Liver (tissue), 2 donors: ENCODE results near the gene SIN3B.

Experiments used
- FOXA1 ChIP-seq: IDR thresholded peaks from 2 replicates; pipeline ENCODE4 v1.6.1; 2016; ENCODE audit warnings: antibody characterized with exemption
- HNF4G ChIP-seq: IDR thresholded peaks from 2 replicates; pipeline ENCODE4 v1.6.1; 2016; ENCODE audit warnings: antibody characterized with exemption
- MAX ChIP-seq: IDR thresholded peaks from 2 replicates; pipeline ENCODE4 v1.6.1; 2016; ENCODE audit warnings: antibody characterized with exemption
- REST ChIP-seq: IDR thresholded peaks from 2 replicates; pipeline ENCODE4 v1.6.1; 2016; ENCODE audit warnings: antibody characterized with exemption, mild to moderate bottlenecking
- donor health status: healthy.

GRCh38 chr19:16893686-16893989 lies 64.4 kb downstream of the SIN3B start:
- no peak for TF ChIP-seq HNF4G
- TF ChIP-seq FOXA1 = no peak
- TF ChIP-seq REST = no peak
- no peak for TF ChIP-seq MAX
